HepG2 (cell line): Measurements from ENCODE around the gene CPT1C. TPM values are rescaled to one million over a fixed set of nuclear protein-coding genes. Genes with fewer than 3 reads are reported as not detected.
A peak's percentile ranks its signal among the peaks of the same experiment; 100 is the strongest.

Experiments
- ADNP ChIP-seq: sonication (generic); formaldehyde crosslinking; IDR thresholded peaks from 2 replicates; pipeline ENCODE4 v1.4.0; 2020; ENCODE audit warnings: missing genetic modification reagents
- E2F2 ChIP-seq: sonication (generic); formaldehyde crosslinking; IDR thresholded peaks from 2 replicates; pipeline ENCODE4 v1.4.0; 2020; ENCODE audit warnings: missing genetic modification reagents, borderline replicate concordance
- FOXP4 ChIP-seq: sonication (generic); formaldehyde crosslinking; IDR thresholded peaks from 2 replicates; pipeline ENCODE4 v1.4.0; 2020; ENCODE audit warnings: missing genetic modification reagents
- HBP1 ChIP-seq: IDR thresholded peaks from 2 replicates; pipeline ENCODE4 v1.6.1; 2016; ENCODE audit warnings: low read depth, control low read depth
- HOXA3 ChIP-seq: sonication (generic); formaldehyde crosslinking; IDR thresholded peaks from 2 replicates; pipeline ENCODE4 v1.5.0; 2020; ENCODE audit warnings: missing genetic modification reagents
- IRF9 ChIP-seq: sonication (generic); formaldehyde crosslinking; IDR thresholded peaks from 2 replicates; pipeline ENCODE4 v1.8.0; 2022; ENCODE audit warnings: missing genetic modification reagents, mild to moderate bottlenecking, borderline replicate concordance
- MATR3 ChIP-seq: sonication (generic); formaldehyde crosslinking; IDR thresholded peaks from 2 replicates; pipeline ENCODE4 v1.4.0; 2020; ENCODE audit warnings: missing genetic modification reagents
- MTF1 ChIP-seq: sonication (generic); formaldehyde crosslinking; IDR thresholded peaks from 2 replicates; pipeline ENCODE4 v1.5.0; 2020; ENCODE audit warnings: missing genetic modification reagents
- SNAI1 ChIP-seq: sonication (generic); formaldehyde crosslinking; IDR thresholded peaks from 2 replicates; pipeline ENCODE4 v1.5.0; 2020; ENCODE audit warnings: mild to moderate bottlenecking, missing genetic modification reagents, borderline replicate concordance
- YY1 ChIP-seq: IDR thresholded peaks from 2 replicates; pipeline ENCODE4 v1.6.1; 2011; ENCODE audit warnings: low read length, low read depth, moderate library complexity, mild to moderate bottlenecking; ENCODE audit not compliant: insufficient read depth, insufficient replicate concordance
- ZFP37 ChIP-seq: sonication (generic); formaldehyde crosslinking; IDR thresholded peaks from 2 replicates; pipeline ENCODE4 v1.4.0; 2020; ENCODE audit warnings: missing genetic modification reagents, borderline replicate concordance
- ZNF143 ChIP-seq: sonication (generic); formaldehyde crosslinking; IDR thresholded peaks from 2 replicates; pipeline ENCODE4 v1.4.0; 2020; ENCODE audit warnings: missing genetic modification reagents
- ZNF282 ChIP-seq: fragments of 450-650 bp; IDR thresholded peaks from 2 replicates; pipeline ENCODE4 v1.6.1; 2018; ENCODE audit not compliant: partially characterized antibody
- ZNF30 ChIP-seq: sonication (generic); formaldehyde crosslinking; IDR thresholded peaks from 2 replicates; pipeline ENCODE4 v1.5.0; 2020; ENCODE audit warnings: mild to moderate bottlenecking, missing genetic modification reagents
- polyA plus RNA-seq, 8 experiments: library from polyadenylated mRNA; depleted of rRNA in 3 of 8; stranded (reverse) in 7 of 8; unstranded in 1 of 8; fragments of >200 nt; fragmentation: Illumina TruSeq in 4 of 8; extraction: Trizol in 4 of 8; gene quantifications; 2 replicates each; pipeline versions ENCODE4 v1.2.1 to v1.2.3, GENCODE V29; 2011 to 2016; ENCODE audit warnings: low read depth in 4 of 8, missing spikeins in 1 of 8, mixed read lengths in 1 of 8; ENCODE audit not compliant: insufficient read depth in 1 of 8
- total RNA-seq, 5 experiments: library from RNA; depleted of rRNA; stranded (reverse); fragments of >200 nt; fragmentation: Illumina TruSeq; extraction: Trizol; gene quantifications; 2 replicates each; pipeline ENCODE4 v1.2.3, GENCODE V29; 2016; ENCODE audit warnings: low read depth in 1 of 5
- TF ChIP-seq, protein P1 (sequence below): sonication (generic); formaldehyde crosslinking; IDR thresholded peaks from 2 replicates; pipeline ENCODE4 v1.8.1; 2023; ENCODE audit warnings: mild to moderate bottlenecking, inconsistent platforms, moderate library complexity, missing genetic modification reagents, borderline replicate concordance
- TF ChIP-seq, protein P2 (sequence below): sonication (generic); formaldehyde crosslinking; IDR thresholded peaks from 2 replicates; pipeline ENCODE4 v1.9.0; 2021; ENCODE audit warnings: missing genetic modification reagents, borderline replicate concordance
- TF ChIP-seq, protein P3 (sequence below): IDR thresholded peaks from 2 replicates; pipeline ENCODE4 v1.6.1; 2016; ENCODE audit warnings: mild to moderate bottlenecking
- TF ChIP-seq, protein P4 (sequence below): sonication (generic); formaldehyde crosslinking; IDR thresholded peaks from 2 replicates; pipeline ENCODE4 v1.8.1; 2023; ENCODE audit warnings: mild to moderate bottlenecking, missing genetic modification reagents, borderline replicate concordance

CPT1C gene
- total and polyA plus RNA-seq, 2 of the 13 experiments (the other 11 are each of a cell fraction or from before 2014, with no cell fraction given) = 0.18 TPM; not detected in 1

DNA sequence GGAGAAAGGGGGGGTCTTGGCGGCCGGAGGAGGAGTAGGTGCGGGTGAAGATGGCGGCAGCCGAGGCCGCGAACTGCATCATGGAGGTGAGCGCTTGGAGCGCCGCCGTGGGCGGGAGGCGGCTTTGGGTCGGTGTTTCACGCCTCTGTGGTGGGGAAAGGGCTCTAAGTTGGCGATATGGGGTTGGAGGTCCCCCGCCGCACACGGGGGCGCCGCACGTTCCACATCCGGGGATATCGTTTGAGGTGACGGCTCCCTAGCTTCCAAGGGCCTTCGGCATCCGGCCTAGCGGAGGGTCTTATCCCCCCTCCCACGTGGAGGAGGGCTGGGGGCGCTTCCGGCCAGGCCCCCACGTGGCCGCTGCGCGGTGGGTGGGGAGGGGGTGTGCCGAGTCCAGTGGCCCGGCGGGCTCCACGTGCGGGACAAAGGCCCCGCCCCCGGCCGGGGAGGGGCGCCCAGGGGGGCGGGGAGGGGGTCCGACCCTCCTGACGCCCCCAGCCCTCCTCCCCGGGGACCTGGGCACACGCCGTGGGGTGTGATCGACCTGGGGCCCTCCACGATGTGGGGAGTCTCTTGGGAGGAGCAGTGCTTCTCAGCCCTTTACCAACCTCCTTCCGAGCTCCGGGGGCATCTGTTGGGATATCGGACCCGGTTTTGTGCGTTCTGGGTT, 13.6 kb upstream of the CPT1C start, which contains the start of gene PRMT1 (continued):
- TF ChIP-seq, protein P1, sequence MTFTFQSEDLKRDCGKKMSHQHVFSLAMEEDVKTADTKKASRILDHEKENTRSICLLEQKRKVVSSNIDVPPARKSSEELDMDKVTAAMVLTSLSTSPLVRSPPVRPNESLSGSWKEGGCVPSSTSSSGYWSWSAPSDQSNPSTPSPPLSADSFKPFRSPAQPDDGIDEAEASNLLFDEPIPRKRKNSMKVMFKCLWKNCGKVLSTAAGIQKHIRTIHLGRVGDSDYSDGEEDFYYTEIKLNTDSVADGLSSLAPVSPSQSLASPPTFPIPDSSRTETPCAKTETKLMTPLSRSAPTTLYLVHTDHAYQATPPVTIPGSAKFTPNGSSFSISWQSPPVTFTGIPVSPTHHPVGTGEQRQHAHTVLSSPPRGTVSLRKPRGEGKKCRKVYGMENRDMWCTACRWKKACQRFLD (CRISPR knock-in tag) = no peak
- no peak for TF ChIP-seq ZNF30 (CRISPR knock-in tag)
- no peak for TF ChIP-seq ZNF282
- TF ChIP-seq, protein P2, sequence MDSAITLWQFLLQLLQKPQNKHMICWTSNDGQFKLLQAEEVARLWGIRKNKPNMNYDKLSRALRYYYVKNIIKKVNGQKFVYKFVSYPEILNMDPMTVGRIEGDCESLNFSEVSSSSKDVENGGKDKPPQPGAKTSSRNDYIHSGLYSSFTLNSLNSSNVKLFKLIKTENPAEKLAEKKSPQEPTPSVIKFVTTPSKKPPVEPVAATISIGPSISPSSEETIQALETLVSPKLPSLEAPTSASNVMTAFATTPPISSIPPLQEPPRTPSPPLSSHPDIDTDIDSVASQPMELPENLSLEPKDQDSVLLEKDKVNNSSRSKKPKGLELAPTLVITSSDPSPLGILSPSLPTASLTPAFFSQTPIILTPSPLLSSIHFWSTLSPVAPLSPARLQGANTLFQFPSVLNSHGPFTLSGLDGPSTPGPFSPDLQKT = no peak
- no peak for TF ChIP-seq ZFP37 (CRISPR knock-in tag)
- peak; percentile 85 for TF ChIP-seq HOXA3 (CRISPR knock-in tag)
- TF ChIP-seq FOXP4 = peak; percentile 25; the same call in 1 of the 2 replicates
- TF ChIP-seq, protein P3, sequence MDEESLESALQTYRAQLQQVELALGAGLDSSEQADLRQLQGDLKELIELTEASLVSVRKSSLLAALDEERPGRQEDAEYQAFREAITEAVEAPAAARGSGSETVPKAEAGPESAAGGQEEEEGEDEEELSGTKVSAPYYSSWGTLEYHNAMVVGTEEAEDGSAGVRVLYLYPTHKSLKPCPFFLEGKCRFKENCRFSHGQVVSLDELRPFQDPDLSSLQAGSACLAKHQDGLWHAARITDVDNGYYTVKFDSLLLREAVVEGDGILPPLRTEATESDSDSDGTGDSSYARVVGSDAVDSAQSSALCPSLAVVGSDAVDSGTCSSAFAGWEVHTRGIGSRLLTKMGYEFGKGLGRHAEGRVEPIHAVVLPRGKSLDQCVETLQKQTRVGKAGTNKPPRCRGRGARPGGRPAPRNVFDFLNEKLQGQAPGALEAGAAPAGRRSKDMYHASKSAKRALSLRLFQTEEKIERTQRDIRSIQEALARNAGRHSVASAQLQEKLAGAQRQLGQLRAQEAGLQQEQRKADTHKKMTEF (CRISPR knock-in tag) = peak; percentile 43; the same call in 1 of the 2 replicates
- no peak for TF ChIP-seq E2F2 (CRISPR knock-in tag)
- TF ChIP-seq MTF1 (CRISPR knock-in tag) = no peak
- TF ChIP-seq, protein P4, sequence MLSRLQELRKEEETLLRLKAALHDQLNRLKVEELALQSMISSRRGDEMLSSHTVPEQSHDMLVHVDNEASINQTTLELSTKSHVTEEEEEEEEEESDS (CRISPR knock-in tag) = 0 out of 2 replicates have a peak, but pooled peaks have one; percentile 38
- TF ChIP-seq ADNP (CRISPR knock-in tag) = no peak
- peak; percentile 71; the same call in 1 of the 2 replicates for TF ChIP-seq IRF9 (CRISPR knock-in tag)
- TF ChIP-seq SNAI1 (CRISPR knock-in tag) = peak; percentile 70; the same call in 1 of the 2 replicates
- TF ChIP-seq MATR3 (CRISPR knock-in tag) = no peak
- peak; percentile 93 for TF ChIP-seq YY1
- 0 out of 2 replicates have a peak, but pooled peaks have one; percentile 64 for TF ChIP-seq ZNF143 (CRISPR knock-in tag)
- TF ChIP-seq HBP1 = no peak; the same call in 1 of the 2 replicates
